Trophoblast cell (in vitro differentiated cells and primary cell): ENCODE measurements around the gene VWF.

Source experiments
- DNase-seq, 2 donors: peaks; one replicate each; pipeline ENCODE4 v3.0.0-alpha.2; 2016
- H2AFZ ChIP-seq: 2 replicates; pipeline ENCODE4 v1.6.1; 2013; ENCODE audit warnings: low read length, moderate library complexity, mild to moderate bottlenecking; ENCODE audit not compliant: insufficient read depth, poor library complexity
- H2AK5ac ChIP-seq: 2 replicates; pipeline ENCODE4 v1.6.1; 2013; ENCODE audit warnings: mild to moderate bottlenecking, low read length
- H2BK120ac ChIP-seq: 2 replicates; pipeline ENCODE4 v1.6.1; 2013; ENCODE audit warnings: low read length, mild to moderate bottlenecking, moderate library complexity; ENCODE audit not compliant: insufficient read depth, poor library complexity
- H2BK12ac ChIP-seq: 2 replicates; pipeline ENCODE4 v1.6.1; 2013; ENCODE audit warnings: mild to moderate bottlenecking, low read length, moderate library complexity
- H2BK5ac ChIP-seq: 2 replicates; pipeline ENCODE4 v1.6.1; 2013; ENCODE audit warnings: low read length, low read depth, moderate library complexity, mild to moderate bottlenecking; ENCODE audit not compliant: poor library complexity
- H3K14ac ChIP-seq: 2 replicates; pipeline ENCODE4 v1.6.1; 2013; ENCODE audit warnings: mild to moderate bottlenecking, low read length
- H3K18ac ChIP-seq: 2 replicates; pipeline ENCODE4 v1.6.1; 2013; ENCODE audit warnings: mild to moderate bottlenecking, low read length
- H3K23ac ChIP-seq: 2 replicates; pipeline ENCODE4 v1.6.1; 2013; ENCODE audit warnings: low read length
- H3K27ac ChIP-seq: 2 replicates; pipeline ENCODE4 v1.5.1; 2013; ENCODE audit warnings: low read depth, mild to moderate bottlenecking, inconsistent platforms, low read length, moderate library complexity
- H3K27me3 ChIP-seq: 2 replicates; pipeline ENCODE4 v1.6.1; 2013; ENCODE audit warnings: inconsistent platforms, mild to moderate bottlenecking, low read length, moderate library complexity; ENCODE audit not compliant: insufficient read depth
- H3K36me3 ChIP-seq, 2 experiments: 1 replicate in 1 of 2; 2 replicates in 1 of 2; pipeline ENCODE4 v1.6.1; 2013; ENCODE audit warnings: low read length in 2 of 2, mild to moderate bottlenecking in 2 of 2, moderate library complexity in 1 of 2; ENCODE audit not compliant: insufficient read depth in 2 of 2, control insufficient read depth in 1 of 2
- H3K4ac ChIP-seq: 2 replicates; pipeline ENCODE4 v1.6.1; 2013; ENCODE audit warnings: low read depth, mild to moderate bottlenecking, low read length, moderate library complexity
- H3K4me1 ChIP-seq, 2 experiments: 1 replicate in 1 of 2; 2 replicates in 1 of 2; pipeline ENCODE4 v1.6.1; 2013; ENCODE audit warnings: low read length in 2 of 2, mild to moderate bottlenecking in 2 of 2, moderate library complexity in 1 of 2; ENCODE audit not compliant: insufficient read depth in 2 of 2, control insufficient read depth in 1 of 2
- H3K4me2 ChIP-seq: 2 replicates; pipeline ENCODE4 v1.6.1; 2013; ENCODE audit warnings: inconsistent platforms, mild to moderate bottlenecking, low read length, moderate library complexity
- H3K4me3 ChIP-seq: 2 replicates; pipeline ENCODE4 v1.5.1; 2013; ENCODE audit warnings: mild to moderate bottlenecking, low read depth, low read length, inconsistent platforms
- H3K79me1 ChIP-seq: one replicate; pipeline ENCODE4 v1.6.1; 2013; ENCODE audit warnings: low read length
- H3K79me2 ChIP-seq: 2 replicates; pipeline ENCODE4 v1.6.1; 2013; ENCODE audit warnings: low read length, mild to moderate bottlenecking; ENCODE audit not compliant: control insufficient read depth, insufficient read depth, poor library complexity
- H3K9ac ChIP-seq: 2 replicates; pipeline ENCODE4 v1.6.1; 2013; ENCODE audit warnings: mild to moderate bottlenecking, low read length
- H3K9me3 ChIP-seq: 2 replicates; pipeline ENCODE4 v1.6.1; 2013; ENCODE audit warnings: low read depth, mild to moderate bottlenecking, control low read depth, inconsistent platforms, low read length; ENCODE audit not compliant: insufficient read depth
- H4K12ac ChIP-seq: 2 replicates; pipeline ENCODE4 v1.6.1; 2013; ENCODE audit warnings: low read depth, mild to moderate bottlenecking, low read length, moderate library complexity
- H4K8ac ChIP-seq: 2 replicates; pipeline ENCODE4 v1.6.1; 2013; ENCODE audit warnings: low read depth, mild to moderate bottlenecking, low read length, moderate library complexity
- H4K91ac ChIP-seq: one replicate; pipeline ENCODE4 v1.6.1; 2013; ENCODE audit warnings: low read depth, mild to moderate bottlenecking, low read length, moderate library complexity
- WGBS: extraction: QIAGEN DNeasy Blood & Tissue Kit; methylation state at CpG from one replicate; pipeline ENCODE4 v1.1.7; 2013; ENCODE audit warnings: missing lambda C conversion rate; ENCODE audit not compliant: insufficient read length, insufficient coverage; ENCODE audit errors: extremely low coverage; 5-methylcytosine and 5-hydroxymethylcytosine counted together

Gene VWF

DNA sequence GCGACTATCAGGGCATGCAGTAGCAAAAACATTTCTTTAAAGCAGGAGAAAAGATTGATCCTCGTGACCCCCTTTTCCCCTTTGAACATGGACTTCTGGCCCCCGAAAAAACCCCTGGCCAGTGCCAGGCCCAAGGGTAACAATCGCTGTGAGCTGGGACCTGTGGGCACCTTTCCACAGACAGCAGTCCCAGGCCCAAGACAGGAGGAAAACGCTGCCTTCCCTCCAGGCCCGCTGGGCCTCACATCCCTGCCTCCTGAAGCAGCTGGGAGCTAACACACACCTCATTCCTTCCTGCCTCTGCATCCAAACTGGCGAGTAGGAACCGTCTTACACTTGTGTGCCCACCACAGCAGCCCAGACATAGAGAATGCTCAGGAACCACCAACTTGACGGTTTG is 1.2 kb downstream of the VWF start:
- no peak overlapping the region for H3K9ac ChIP-seq
- H3K4me3 ChIP-seq = no peak overlapping the region
- no peak overlapping the region for H2AFZ ChIP-seq
- H3K27ac ChIP-seq = no peak overlapping the region
- H4K8ac ChIP-seq = no peak overlapping the region
- peaks cover 11% of the 10 kb centered on the region for H3K79me1 ChIP-seq
- H3K4ac ChIP-seq = no peak overlapping the region
- no peak for DNase-seq
- H3K36me3 ChIP-seq = no peaks in the 10 kb centered on the region
- no peaks in the 10 kb centered on the region for H3K27me3 ChIP-seq
- H3K4me1 ChIP-seq = peaks cover 8 to 12% of the 10 kb centered on the region in 2 experiments
- H2AK5ac ChIP-seq = no peak overlapping the region
- no CpG with 5 or more reads among the region's 9 CpGs for WGBS
- H3K14ac ChIP-seq = peak overlapping the region; percentile 6
- peaks cover 1% of the 10 kb centered on the region for H3K9me3 ChIP-seq
- no peak overlapping the region for H2BK12ac ChIP-seq
- no peak overlapping the region for H2BK5ac ChIP-seq
- no peak overlapping the region for H4K12ac ChIP-seq
- H3K18ac ChIP-seq = no peak overlapping the region
- no peak overlapping the region for H2BK120ac ChIP-seq
- H3K79me2 ChIP-seq = no peaks in the 10 kb centered on the region
- H4K91ac ChIP-seq = no peak overlapping the region
- no peak overlapping the region for H3K4me2 ChIP-seq
- no peak overlapping the region for H3K23ac ChIP-seq

DNA sequence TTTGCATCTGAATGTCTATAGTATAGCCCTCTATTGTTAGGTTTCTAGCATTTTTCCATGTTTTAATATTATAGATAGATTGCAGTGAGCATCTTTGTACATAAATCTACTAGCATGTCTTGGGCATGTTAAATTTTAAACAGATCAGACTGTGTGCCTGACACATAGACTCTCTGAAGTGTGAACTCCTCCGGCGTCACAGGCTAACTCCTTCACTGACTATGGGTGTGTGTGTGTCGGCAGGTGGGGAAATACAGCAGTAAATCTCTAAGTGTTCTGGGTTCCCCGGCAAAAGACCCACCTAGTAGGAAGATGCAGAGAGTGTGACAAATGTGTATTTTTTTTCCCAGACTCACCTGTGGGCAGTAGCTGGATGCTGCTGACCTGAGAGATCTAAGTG is 2.3 kb downstream of the VWF start:
- Histone ChIP-seq H4K8ac (no peak overlapping the region), H2AFZ (no peak overlapping the region), H2BK120ac (no peak overlapping the region), H3K36me3 (no peaks in the 10 kb centered on the region), H4K12ac (no peak overlapping the region), H3K79me1 (peaks cover 18% of the 10 kb centered on the region), H3K4me2 (no peak overlapping the region), H3K27me3 (no peaks in the 10 kb centered on the region), H3K23ac (no peak overlapping the region), H3K27ac (no peak overlapping the region), H3K79me2 (no peaks in the 10 kb centered on the region), H3K9ac (no peak overlapping the region), H4K91ac (no peak overlapping the region), H3K18ac (no peak overlapping the region), H2BK12ac (no peak overlapping the region), H3K4me3 (no peak overlapping the region), H2BK5ac (no peak overlapping the region), H3K4me1 (peaks cover 12 to 14% of the 10 kb centered on the region in 2 experiments), H3K9me3 (peaks cover 4% of the 10 kb centered on the region), H2AK5ac (no peak overlapping the region), H3K14ac (no peak overlapping the region), H3K4ac (no peak overlapping the region)
- WGBS = no CpG with 5 or more reads among the region's 4 CpGs
- no peak for DNase-seq

DNA sequence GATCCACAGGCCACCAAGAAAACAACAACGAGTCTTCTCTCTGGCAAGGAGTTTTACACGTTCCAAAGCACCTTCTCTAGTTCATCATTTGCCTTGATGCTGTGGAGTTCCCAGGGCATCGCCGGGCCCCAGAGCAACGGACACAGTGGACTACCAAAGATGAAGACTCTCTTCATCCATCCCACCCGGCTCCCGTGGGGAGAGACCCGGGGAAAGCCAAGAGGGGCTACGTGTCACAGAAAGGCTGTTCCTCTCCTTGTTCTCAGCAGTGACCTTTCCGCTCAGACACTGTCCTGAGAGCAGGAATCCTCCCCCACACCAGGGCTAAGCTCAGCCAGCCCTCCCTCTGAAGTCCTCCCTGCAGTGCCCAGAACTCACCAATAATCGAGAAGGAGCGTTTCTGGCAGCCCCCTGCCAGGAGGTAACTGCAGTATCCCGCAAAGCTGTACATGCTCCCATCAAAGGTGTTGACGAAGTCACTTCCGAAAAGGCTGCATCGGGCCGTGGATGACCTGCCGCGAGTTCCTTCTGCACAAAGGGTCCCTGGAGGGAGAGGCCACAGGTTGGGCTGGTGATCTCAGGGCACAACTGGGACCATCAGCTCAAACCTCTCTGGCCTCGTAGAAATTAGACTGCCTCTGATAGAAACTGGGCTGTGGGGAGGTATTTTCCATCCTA is 3.5 kb downstream of the VWF start:
- Histone ChIP-seq H3K36me3 (no peaks in the 10 kb centered on the region), H3K79me1 (peaks cover 28% of the 10 kb centered on the region), H3K4me3 (no peak overlapping the region), H3K9ac (no peak overlapping the region), H3K18ac (no peak overlapping the region), H4K12ac (no peak overlapping the region), H3K23ac (no peak overlapping the region), H2AK5ac (peak overlapping the region; percentile 71), H3K27ac (no peak overlapping the region), H3K4ac (no peak overlapping the region), H4K8ac (no peak overlapping the region), H4K91ac (peak overlapping the region; percentile 36), H3K27me3 (no peaks in the 10 kb centered on the region), H3K14ac (no peak overlapping the region), H3K4me2 (no peak overlapping the region), H2BK12ac (peak overlapping the region; percentile 30), H2BK120ac (no peak overlapping the region), H3K79me2 (no peaks in the 10 kb centered on the region), H2AFZ (no peak overlapping the region), H3K4me1 (peaks cover 23 to 25% of the 10 kb centered on the region in 2 experiments), H3K9me3 (peaks cover 4% of the 10 kb centered on the region), H2BK5ac (no peak overlapping the region)
- WGBS = no CpG with 5 or more reads among the region's 20 CpGs
- no peak for DNase-seq

DNA sequence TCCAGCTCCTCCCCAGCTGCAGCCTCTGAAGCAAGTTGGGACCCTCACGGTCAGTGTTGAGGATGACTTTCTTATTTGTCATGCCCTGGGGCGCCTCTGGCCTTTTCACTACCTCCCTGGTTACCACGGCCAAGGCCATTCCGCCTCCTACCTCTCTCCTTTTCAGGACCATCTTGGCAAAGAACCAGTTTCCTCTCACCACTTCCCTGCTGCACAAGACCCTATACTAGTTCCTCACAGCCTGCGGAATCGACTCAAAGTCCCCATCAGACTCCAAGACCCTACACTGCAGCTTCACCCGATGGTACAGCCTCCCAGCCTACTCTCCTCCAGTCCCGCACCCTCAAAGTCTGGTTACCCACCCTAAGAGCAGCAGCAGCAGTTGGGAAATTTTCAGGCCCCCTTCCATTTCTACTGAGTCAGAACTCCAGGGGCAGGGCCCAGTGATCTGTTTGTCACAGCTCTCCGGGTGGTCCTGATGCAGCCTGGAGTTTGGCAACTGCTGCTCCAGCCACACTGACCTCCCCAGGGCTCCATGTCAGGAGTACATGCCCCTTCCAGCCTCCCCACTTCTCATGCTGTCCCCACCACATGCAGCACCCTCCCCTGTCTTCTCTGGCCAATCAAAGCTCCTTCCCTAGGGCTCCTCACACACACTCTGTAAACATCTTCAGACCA is 5.4 kb downstream of the VWF start:
- Histone ChIP-seq H3K18ac (no peak overlapping the region), H3K4me1 (peaks cover 13 to 17% of the 10 kb centered on the region in 2 experiments), H3K14ac (peak overlapping the region; percentile 14), H4K8ac (no peak overlapping the region), H2BK12ac (peak overlapping the region; percentile 65), H3K9me3 (peaks cover 4% of the 10 kb centered on the region), H2BK5ac (peak overlapping the region; percentile 6), H2AK5ac (peak overlapping the region; percentile 25), H3K9ac (no peak overlapping the region), H3K27me3 (no peaks in the 10 kb centered on the region), H4K91ac (no peak overlapping the region), H3K27ac (no peak overlapping the region), H4K12ac (no peak overlapping the region), H2BK120ac (peak overlapping the region; percentile 12), H3K36me3 (no peaks in the 10 kb centered on the region), H3K23ac (no peak overlapping the region), H3K4me3 (no peak overlapping the region), H3K4ac (no peak overlapping the region), H3K79me1 (peaks cover 25% of the 10 kb centered on the region), H3K79me2 (no peaks in the 10 kb centered on the region), H3K4me2 (no peak overlapping the region), H2AFZ (peak overlapping the region; percentile 8)
- WGBS = no CpG with 5 or more reads among the region's 9 CpGs
- no peak for DNase-seq
